Mucosa of descending colon (tissue), 3 donors: ENCODE results near the gene HELQ. TPM values are rescaled to one million over a fixed set of nuclear protein-coding genes. Genes with fewer than 3 reads are reported as not detected.
A peak's percentile ranks its signal among the peaks of the same experiment; 100 is the strongest.
"Not testable (repeated sequence)": the region's sequence is repeated elsewhere in the genome, so short reads cannot be mapped to it uniquely, and the experiment has no call there.

Experiments
- ATAC-seq: fragments of 200-7000 bp; cut with Tn5 transposase; one replicate; pipeline ENCODE4 v1.9.1; 2020; ENCODE audit warnings: mild to moderate bottlenecking, moderate library complexity
- DNase-seq, 3 donors: peaks; one replicate each; pipeline ENCODE4 v3.0.0-alpha.2; 2020
- H3K36me3 ChIP-seq: fragments of 200-600 bp; one replicate; pipeline ENCODE4 v1.8.0; 2021; ENCODE audit warnings: low read depth, mild to moderate bottlenecking
- H3K4me1 ChIP-seq: fragments of 200-600 bp; one replicate; pipeline ENCODE4 v1.8.0; 2021; ENCODE audit warnings: low read depth, mild to moderate bottlenecking
- H3K4me3 ChIP-seq: fragments of 200-600 bp; one replicate; pipeline ENCODE4 v1.8.0; 2021; ENCODE audit warnings: mild to moderate bottlenecking
- H3K9me3 ChIP-seq: fragments of 200-600 bp; one replicate; pipeline ENCODE4 v1.8.0; 2021; ENCODE audit warnings: mild to moderate bottlenecking
- intact Hi-C, 2 donors: fragments of 100-400 bp; cut with DNase I in 1 of 2; cut with micrococcal nuclease in 1 of 2; formaldehyde crosslinking; loops; one replicate each; pipeline versions ENCODE4 v1.11.0 to v1.11.1; 2022; cut with DNase I, micrococcal nuclease
- long read RNA-seq, 2 donors: library from polyadenylated mRNA; unstranded; transcript quantifications; one replicate each; pipeline ENCODE4 v2.0.0, GENCODE V29; 2019 to 2021
- total RNA-seq, 3 donors: library from RNA; stranded (reverse); fragmentation: NEBNext Ultra II Directional in 2 of 3; extraction: Animal tissue kit (Norgen Biotek cat#: 25700) in 2 of 3; gene quantifications; one replicate each; pipeline versions ENCODE4 v1.2.1 to v1.2.4, GENCODE V29; 2021 to 2023
- TF ChIP-seq, protein P1 (sequence below): fragments of 200-600 bp; IDR thresholded peaks from one replicate; pipeline ENCODE4 v1.8.0; 2022; ENCODE audit warnings: antibody characterized with exemption, mild to moderate bottlenecking
- donor health status: DM: no; HTN: no; CAD: no; lungs with moderate emphysema.
- donor health status: DM: no; HTN: no; CAD: no.
- donor health status: DM: no; HTN: yes; CAD: no.

HELQ gene, protein sequence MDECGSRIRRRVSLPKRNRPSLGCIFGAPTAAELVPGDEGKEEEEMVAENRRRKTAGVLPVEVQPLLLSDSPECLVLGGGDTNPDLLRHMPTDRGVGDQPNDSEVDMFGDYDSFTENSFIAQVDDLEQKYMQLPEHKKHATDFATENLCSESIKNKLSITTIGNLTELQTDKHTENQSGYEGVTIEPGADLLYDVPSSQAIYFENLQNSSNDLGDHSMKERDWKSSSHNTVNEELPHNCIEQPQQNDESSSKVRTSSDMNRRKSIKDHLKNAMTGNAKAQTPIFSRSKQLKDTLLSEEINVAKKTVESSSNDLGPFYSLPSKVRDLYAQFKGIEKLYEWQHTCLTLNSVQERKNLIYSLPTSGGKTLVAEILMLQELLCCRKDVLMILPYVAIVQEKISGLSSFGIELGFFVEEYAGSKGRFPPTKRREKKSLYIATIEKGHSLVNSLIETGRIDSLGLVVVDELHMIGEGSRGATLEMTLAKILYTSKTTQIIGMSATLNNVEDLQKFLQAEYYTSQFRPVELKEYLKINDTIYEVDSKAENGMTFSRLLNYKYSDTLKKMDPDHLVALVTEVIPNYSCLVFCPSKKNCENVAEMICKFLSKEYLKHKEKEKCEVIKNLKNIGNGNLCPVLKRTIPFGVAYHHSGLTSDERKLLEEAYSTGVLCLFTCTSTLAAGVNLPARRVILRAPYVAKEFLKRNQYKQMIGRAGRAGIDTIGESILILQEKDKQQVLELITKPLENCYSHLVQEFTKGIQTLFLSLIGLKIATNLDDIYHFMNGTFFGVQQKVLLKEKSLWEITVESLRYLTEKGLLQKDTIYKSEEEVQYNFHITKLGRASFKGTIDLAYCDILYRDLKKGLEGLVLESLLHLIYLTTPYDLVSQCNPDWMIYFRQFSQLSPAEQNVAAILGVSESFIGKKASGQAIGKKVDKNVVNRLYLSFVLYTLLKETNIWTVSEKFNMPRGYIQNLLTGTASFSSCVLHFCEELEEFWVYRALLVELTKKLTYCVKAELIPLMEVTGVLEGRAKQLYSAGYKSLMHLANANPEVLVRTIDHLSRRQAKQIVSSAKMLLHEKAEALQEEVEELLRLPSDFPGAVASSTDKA
- total RNA-seq: 10 to 100 TPM; 10.8 to 17.2 (median 12.2) TPM
- long read RNA-seq, donor 1, partial matches to known transcripts: 5 of 10 reads
- long read RNA-seq, donor 1, other reads (novel, unspliced or antisense): 4 of 10 reads
- long read RNA-seq, donor 2, partial matches to known transcripts: 3 of 9 reads
- long read RNA-seq, donor 2, other reads (novel, unspliced or antisense): 1 of 9 reads

DNA sequence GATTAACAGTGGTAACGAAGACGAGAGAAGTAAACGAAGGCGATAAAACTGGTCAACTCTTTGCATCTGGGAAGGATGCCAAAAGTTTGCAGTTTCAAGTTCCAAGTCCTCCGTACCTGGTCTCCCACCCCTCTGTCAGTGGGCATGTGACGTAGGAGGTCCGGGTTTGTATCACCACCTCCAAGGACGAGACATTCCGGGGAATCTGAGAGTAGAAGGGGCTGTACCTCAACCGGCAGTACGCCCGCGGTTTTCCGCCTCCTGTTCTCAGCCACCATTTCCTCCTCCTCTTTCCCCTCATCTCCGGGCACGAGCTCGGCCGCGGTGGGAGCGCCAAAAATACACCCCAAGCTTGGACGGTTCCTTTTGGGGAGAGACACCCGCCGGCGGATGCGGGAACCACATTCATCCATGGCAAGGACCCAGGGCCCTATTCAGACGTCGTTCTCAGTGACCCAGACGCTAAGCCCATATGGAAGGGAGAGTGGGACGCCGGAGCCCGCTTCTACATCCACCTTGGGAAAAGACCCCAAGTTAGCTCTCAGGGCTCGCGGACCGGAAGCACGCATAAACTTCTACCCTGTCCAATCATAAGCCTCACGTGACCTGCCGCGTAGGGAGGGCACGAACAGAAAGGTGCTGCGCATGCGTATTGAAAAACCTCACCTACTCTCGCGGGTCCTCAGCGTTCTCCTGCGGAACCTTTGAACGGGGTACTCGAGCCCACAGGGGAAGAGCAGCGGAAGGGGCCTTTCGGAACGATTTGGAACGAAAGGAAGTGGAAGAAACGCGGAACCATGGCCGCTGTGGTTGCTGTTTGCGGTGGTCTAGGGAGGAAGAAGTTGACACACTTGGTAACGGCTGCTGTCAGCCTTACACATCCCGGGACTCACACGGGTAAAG lies at the start of gene HELQ, which contains the start of gene MRPS18C:
TSS of gene HELQ (minus strand) at position 543 of the 903 bp plus-strand sequence. CDS start at position 413, 130 bp downstream.
TSS of gene MRPS18C (plus strand) at position 778 of the 903 bp plus-strand sequence. CDS start at position 798, 20 bp downstream.
- TF ChIP-seq, protein P1, sequence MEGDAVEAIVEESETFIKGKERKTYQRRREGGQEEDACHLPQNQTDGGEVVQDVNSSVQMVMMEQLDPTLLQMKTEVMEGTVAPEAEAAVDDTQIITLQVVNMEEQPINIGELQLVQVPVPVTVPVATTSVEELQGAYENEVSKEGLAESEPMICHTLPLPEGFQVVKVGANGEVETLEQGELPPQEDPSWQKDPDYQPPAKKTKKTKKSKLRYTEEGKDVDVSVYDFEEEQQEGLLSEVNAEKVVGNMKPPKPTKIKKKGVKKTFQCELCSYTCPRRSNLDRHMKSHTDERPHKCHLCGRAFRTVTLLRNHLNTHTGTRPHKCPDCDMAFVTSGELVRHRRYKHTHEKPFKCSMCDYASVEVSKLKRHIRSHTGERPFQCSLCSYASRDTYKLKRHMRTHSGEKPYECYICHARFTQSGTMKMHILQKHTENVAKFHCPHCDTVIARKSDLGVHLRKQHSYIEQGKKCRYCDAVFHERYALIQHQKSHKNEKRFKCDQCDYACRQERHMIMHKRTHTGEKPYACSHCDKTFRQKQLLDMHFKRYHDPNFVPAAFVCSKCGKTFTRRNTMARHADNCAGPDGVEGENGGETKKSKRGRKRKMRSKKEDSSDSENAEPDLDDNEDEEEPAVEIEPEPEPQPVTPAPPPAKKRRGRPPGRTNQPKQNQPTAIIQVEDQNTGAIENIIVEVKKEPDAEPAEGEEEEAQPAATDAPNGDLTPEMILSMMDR: no peak
- peak; percentile 98 for ATAC-seq
- peak; percentile 93 to 97 (median 97) for DNase-seq
- intact Hi-C loops: no loop called here
- peak within 1 kb of the TSS; percentile 77 for H3K4me3 ChIP-seq
- H3K36me3 ChIP-seq: no peaks in the 10 kb centered on the region
- no peaks in the 10 kb centered on the region for H3K9me3 ChIP-seq
- H3K4me1 ChIP-seq: peaks cover 6% of the 10 kb centered on the region

DNA sequence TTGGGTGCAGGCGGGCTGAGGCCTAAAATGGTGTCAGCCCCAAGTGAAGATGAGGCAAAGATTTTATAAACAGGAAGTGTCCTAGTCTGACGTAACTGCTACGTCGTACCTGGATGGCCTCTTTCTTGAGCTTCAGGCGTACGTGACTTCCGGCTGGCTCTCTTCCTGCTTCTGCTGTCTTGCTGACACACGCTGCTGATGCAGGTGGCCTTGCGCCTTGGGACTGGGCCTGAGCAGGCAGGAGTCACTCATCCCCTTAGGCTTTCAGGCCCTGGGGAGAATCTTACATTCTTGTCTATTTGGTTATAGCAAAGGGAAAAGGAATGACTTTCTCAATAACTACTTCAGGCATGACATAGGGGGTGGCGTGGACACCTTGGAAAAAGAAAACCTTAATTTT lies 49.4 kb upstream of the HELQ start:
- intact Hi-C loops: loop anchor here (5.0 to 10.0 kb wide), 2 partner anchors 130 to 137 kb away; no protein-coding TSS in a partner anchor
- ATAC-seq: no peak

DNA sequence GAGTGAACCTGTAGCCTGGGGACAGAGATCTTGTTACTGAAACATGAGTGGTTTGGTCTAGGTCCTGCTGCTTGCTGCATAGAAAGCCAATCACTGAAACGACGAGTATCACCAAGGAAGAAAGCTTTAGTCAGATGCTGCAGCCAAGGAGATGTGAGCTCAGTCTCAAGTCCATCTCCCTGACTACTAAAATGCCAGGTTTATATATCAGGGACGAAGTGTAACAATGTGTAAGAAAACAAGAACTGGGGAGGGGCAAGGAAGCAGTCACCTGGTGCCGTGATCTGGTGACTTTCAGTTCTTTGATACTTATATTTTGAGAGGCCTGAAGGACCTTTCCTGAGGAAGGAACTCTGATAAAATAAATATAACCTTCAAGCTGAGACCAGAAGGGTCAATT lies 48.9 kb upstream of the HELQ start:
- DNase-seq (no peak), ATAC-seq (no peak)
- H3K4me1 ChIP-seq: no peaks in the 10 kb centered on the region
- H3K4me3 ChIP-seq: no peak overlapping the region
- intact Hi-C loops: loop anchor here in 1 of 2 donors (10.0 kb wide), 1 partner anchor 130 kb away; no protein-coding TSS in a partner anchor
- H3K9me3 ChIP-seq: no peaks in the 10 kb centered on the region
- TF ChIP-seq, protein P1: no peak
- H3K36me3 ChIP-seq: no peaks in the 10 kb centered on the region

More for the DNA sequence above, 49.4 kb upstream of the HELQ start:
- Histone ChIP-seq H3K4me1 (no peaks in the 10 kb centered on the region), H3K36me3 (no peaks in the 10 kb centered on the region), H3K9me3 (no peaks in the 10 kb centered on the region), H3K4me3 (no peak overlapping the region)
- TF ChIP-seq, protein P1: no peak
- no peak for DNase-seq

DNA sequence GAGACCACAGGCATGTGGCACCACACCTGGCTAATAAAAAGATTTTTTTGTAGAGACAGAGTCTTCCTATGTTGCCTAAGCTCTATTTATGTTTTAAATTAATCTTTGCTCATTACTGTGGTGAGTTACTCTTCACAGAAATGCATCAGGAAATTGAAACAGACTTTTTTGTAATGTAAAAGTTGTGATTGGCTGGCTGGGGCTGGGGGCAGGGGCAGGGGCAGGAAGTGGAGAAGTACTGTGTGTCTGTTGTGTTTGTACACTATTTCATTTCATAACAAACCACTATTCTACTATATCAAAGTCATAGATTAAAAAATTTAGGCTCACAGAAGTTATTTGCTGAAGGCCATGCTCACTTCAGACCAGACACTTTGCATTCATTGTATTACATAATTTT lies 48.4 kb upstream of the HELQ start:
- ATAC-seq (no peak), DNase-seq (no peak)
- no peak overlapping the region for H3K4me3 ChIP-seq
- H3K9me3 ChIP-seq: no peaks in the 10 kb centered on the region
- H3K36me3 ChIP-seq: no peaks in the 10 kb centered on the region
- TF ChIP-seq, protein P1: no peak
- intact Hi-C loops: loop anchor here in 1 of 2 donors (10.0 kb wide), 1 partner anchor 131 kb away; no protein-coding TSS in a partner anchor
- no peaks in the 10 kb centered on the region for H3K4me1 ChIP-seq

DNA sequence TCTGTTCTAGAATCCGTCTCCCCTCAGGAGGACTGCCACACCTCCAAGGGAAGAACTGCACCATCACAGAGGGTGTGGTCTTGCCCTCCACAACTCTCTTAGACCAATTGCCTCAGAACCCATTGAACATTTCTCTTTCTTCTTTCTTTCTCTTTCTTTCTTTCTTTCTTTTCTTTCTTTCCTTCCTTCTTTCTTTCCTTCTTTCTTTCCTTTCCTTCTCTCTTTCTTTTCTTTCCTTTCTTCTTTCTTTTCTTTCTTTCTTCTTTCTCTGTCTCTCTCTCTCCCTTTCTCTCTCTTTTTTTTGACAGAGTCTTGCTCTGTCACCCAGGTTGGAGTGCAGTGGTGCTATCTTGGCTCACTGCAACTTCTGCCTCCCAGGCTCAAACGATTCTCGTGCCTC lies 46.0 kb upstream of the HELQ start:
- not testable (repeated sequence) for H3K9me3 ChIP-seq, H3K36me3 ChIP-seq, ATAC-seq, H3K4me3 ChIP-seq, H3K4me1 ChIP-seq, DNase-seq
- intact Hi-C loops: loop anchor here in 1 of 2 donors (10.0 kb wide), 1 partner anchor 133 kb away; no protein-coding TSS in a partner anchor
